ENCODE data around the gene WDFY4. TPM values are rescaled to one million over a fixed set of nuclear protein-coding genes. Genes with fewer than 3 reads are reported as not detected.

WDFY4 gene
- polyA plus RNA-seq, 6 donors from 2014 or later, result 46.5 to 98.0 (median 80.0) TPM

DNA sequence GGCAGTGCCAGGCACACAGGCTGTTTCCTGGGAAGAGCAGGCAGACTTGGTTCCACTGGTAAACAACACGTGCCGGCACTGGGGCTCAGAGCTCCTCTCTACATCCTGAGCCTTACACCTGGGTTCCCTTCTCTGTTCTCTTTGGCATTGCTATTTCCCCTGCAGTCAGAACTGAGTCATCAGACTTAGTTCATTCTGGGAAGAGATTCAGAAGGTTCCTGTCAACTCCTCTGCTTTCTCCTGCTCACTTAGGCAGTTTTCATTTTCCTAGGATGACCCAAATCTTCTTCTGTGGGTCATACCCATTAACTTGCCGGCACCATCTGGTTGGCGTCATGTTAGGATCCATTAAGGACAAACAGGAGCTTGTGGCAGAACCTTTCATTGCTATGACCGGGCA is 288.4 kb downstream of the WDFY4 start:
- peak overlapping the region in 2 of 6 donors; percentile 4 to 6 for H3K27ac Mint-ChIP-seq

DNA sequence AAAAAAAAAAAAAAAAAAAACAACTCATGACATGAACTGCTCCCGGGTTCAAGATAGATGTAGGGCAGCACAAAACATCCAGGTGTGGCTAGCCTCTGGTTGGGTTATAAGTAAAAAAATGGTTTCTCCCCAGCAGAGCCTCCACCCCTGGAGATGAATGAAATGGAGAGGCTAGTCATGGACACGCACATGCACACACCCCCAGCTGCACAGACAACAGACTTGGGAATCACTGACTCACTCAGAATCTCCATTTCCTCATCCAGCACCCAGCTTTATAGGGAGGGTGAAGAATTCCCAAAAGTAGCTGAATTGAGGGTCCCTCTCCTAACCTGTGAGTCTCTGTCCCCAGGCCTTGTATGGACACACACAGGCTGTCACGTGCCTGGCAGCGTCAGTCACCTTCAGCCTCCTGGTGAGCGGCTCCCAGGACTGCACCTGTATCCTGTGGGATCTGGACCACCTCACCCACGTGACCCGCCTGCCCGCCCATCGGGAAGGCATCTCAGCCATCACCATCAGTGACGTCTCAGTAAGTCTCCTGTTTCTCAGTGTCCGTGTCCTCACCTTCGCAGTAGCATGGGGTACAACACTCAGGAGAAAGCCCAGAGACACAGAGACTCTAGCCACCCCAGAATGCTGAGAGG is 290.0 kb downstream of the WDFY4 start:
- no peak overlapping the region for H3K27ac Mint-ChIP-seq
- ATAC-seq (ENCODE audit: low read depth in 2 of 2), result no peak
- no peak for DNase-seq
- H3K27me3 Mint-ChIP-seq, result no peaks in the 10 kb centered on the region
- H3K9me3 Mint-ChIP-seq, result no peaks in the 10 kb centered on the region
- peaks cover 0 to 9% (median 0%) of the 10 kb centered on the region in 3 donors for H3K4me1 Mint-ChIP-seq
- H3K4me3 Mint-ChIP-seq, result no peak overlapping the region
- H3K36me3 Mint-ChIP-seq, result peaks cover 19 to 62% of the 10 kb centered on the region in 2 donors

More for the DNA sequence above, 288.4 kb downstream of the WDFY4 start:
- Mint-ChIP-seq H3K36me3 (peaks cover 13 to 54% of the 10 kb centered on the region in 2 donors), H3K4me3 (peak overlapping the region in 1 of 8 donors; percentile 58), H3K27me3 (no peaks in the 10 kb centered on the region), H3K9me3 (no peaks in the 10 kb centered on the region), H3K4me1 (peaks cover 0 to 4% (median 0%) of the 10 kb centered on the region in 3 donors)
- DNase-seq, result no peak
- ATAC-seq (ENCODE audit: low read depth in 2 of 2), result no peak

DNA sequence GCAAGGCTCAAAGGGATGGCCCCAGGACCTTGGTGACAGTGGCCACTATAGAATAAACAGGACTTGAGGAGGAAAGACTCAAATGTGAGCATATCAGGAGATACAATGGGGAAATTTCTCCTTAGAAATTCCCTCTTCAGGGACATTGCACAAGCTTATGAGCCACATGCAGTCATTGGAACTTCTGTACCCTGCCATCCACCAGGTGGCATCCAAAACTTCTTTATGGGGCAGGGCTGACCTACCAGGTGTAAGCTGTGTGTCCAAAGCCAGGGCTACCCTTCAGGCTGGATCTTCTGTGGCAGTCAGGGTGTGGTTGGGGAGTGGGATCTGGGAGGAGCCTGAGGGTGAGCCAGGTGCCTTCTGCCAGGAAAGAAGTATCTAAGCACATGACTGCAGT is 291.5 kb downstream of the WDFY4 start:
- ATAC-seq (ENCODE audit: low read depth in 2 of 2) (no peak), DNase-seq (no peak)
- no peaks in the 10 kb centered on the region for H3K27me3 Mint-ChIP-seq
- H3K9me3 Mint-ChIP-seq, result no peaks in the 10 kb centered on the region
- peaks cover 0 to 9% (median 0%) of the 10 kb centered on the region in 3 donors for H3K4me1 Mint-ChIP-seq
- peak overlapping the region in 2 of 6 donors; percentile 28 to 78 for H3K27ac Mint-ChIP-seq
- H3K36me3 Mint-ChIP-seq, result peaks cover 19 to 56% of the 10 kb centered on the region in 2 donors
- peak overlapping the region in 2 of 8 donors; percentile 6 to 47 for H3K4me3 Mint-ChIP-seq

DNA sequence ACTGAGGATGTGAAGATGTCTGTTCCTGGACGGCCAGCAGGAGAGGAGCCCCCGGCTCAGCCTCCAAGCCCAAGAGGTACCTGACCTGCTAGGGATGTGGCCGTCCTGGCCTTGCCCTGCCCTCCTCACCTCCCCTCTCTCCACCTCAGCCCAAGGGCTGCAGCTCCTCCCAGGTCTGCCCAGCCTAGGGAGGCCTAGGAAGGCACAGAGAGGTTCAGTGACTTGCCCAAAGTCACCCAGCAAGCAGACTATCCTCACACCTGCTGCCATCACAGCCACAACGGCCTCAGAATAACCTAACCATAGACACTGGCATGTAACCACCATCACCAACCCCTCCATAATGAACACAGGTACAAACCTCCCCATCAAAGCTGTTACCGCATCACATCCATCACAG is 293.6 kb downstream of the WDFY4 start:
- Mint-ChIP-seq H3K27me3 (no peaks in the 10 kb centered on the region), H3K27ac (peak overlapping the region in 4 of 6 donors; percentile 15 to 86 (median 65)), H3K9me3 (no peaks in the 10 kb centered on the region), H3K36me3 (peaks cover 15 to 45% of the 10 kb centered on the region in 2 donors), H3K4me1 (peaks cover 0 to 9% (median 0%) of the 10 kb centered on the region in 3 donors), H3K4me3 (peak overlapping the region in 1 of 8 donors; percentile 18)
- DNase-seq (no peak), ATAC-seq (ENCODE audit: low read depth in 2 of 2) (no peak)

DNA sequence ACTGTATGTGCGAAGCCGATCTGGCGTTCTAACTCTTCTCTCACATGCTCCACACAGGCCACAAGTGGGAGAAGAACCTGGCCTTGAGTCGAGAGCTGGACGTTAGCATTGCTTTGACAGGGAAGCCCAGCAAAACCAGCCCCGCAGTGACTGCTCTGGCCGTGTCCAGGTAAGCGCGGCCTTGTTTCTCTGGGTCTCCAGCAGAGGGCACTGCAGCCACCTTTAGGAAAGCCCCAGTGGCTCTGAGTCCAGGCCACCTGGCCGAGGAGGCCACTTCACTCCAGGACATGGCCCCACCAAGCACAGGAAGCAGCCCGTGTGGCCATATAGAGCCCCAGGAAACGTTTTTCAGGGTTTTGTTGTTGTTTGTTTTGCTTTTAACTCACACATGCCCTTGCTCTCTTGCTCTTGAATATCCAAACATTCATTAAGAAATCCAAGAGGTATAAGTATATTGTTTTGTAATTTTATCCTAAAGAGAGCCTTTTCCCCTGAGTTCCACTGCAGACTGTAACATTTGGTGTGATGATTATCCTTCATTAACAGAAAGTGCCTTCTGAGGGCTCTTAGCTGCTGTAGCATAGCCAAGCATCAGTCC is 296.7 kb downstream of the WDFY4 start:
- H3K4me3 Mint-ChIP-seq, result no peak overlapping the region
- H3K4me1 Mint-ChIP-seq, result peaks cover 0 to 16% (median 0%) of the 10 kb centered on the region in 3 donors
- peak overlapping the region in 1 of 6 donors; percentile 26 for H3K27ac Mint-ChIP-seq
- DNase-seq (peak; percentile 18), ATAC-seq (ENCODE audit: low read depth in 2 of 2) (peak; percentile 36 to 46)
- H3K9me3 Mint-ChIP-seq, result no peaks in the 10 kb centered on the region
- no peaks in the 10 kb centered on the region for H3K27me3 Mint-ChIP-seq
- peaks cover 24 to 53% of the 10 kb centered on the region in 2 donors for H3K36me3 Mint-ChIP-seq

DNA sequence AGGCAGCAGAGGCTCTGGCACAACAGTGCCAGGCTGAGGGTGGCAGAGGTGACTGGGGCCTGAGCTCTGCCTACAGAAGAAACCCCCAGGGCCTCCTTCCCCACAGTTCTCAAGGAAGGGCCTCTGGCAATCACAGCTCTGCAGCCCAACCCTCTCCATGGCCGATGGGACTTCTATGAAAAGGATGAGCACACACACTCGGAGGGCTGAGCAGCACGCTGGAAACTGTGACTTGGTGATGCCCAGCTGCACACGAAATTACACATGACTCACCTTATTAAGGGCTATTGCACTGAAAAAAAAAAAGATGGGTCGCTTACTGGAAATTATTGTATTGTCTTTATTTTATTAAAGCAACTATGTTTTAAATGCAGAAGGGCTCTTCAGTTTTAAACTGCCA is 297.9 kb downstream of the WDFY4 start:
- H3K9me3 Mint-ChIP-seq, result no peaks in the 10 kb centered on the region
- DNase-seq, result no peak
- H3K36me3 Mint-ChIP-seq, result peaks cover 20 to 42% of the 10 kb centered on the region in 2 donors
- H3K4me3 Mint-ChIP-seq, result no peak overlapping the region
- no peak for ATAC-seq (ENCODE audit: low read depth in 2 of 2)
- H3K27ac Mint-ChIP-seq, result peak overlapping the region in 3 of 6 donors; percentile 11 to 87 (median 37)
- no peaks in the 10 kb centered on the region for H3K27me3 Mint-ChIP-seq
- peaks cover 0 to 12% (median 0%) of the 10 kb centered on the region in 3 donors for H3K4me1 Mint-ChIP-seq

DNA sequence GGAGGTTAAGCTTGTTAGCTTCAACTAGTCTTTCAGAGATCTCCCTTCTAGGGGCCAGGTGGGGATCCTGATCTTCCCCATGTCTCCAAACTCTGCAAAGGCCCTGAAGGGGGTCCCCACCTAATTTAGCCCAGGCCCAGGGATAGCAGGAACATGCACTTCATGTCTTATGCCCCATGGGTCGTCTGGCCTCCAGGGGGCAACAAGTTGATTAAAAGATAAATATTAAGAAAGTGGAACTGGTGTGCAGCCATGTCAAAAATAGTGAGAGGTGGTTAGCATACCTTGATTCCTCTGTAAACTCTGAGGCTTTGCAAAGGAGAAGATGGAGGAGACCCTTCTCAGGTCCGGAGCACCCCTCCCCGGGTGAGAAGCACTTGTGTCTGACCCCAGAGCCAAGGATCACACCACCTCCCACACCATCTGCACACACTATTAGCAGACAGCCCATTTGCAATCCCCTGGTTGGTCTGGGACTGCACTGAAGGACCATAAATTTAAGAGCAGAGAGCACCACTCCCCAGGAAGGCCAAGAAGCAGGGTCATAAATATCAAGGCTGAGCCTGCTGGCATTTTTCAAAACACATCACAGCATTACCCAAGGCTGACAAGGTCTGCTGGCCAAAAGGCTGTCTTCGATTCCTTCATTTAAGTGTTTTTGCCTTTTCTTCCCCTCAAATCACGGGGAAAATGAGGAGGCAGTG is 299.1 kb downstream of the WDFY4 start:
- H3K9me3 Mint-ChIP-seq, result no peaks in the 10 kb centered on the region
- peak overlapping the region in 4 of 6 donors; percentile 42 to 91 (median 86) for H3K27ac Mint-ChIP-seq
- ATAC-seq (ENCODE audit: low read depth in 2 of 2) (no peak), DNase-seq (no peak)
- H3K36me3 Mint-ChIP-seq, result peaks cover 15 to 36% of the 10 kb centered on the region in 2 donors
- H3K27me3 Mint-ChIP-seq, result no peaks in the 10 kb centered on the region
- H3K4me1 Mint-ChIP-seq, result peaks cover 0 to 7% (median 0%) of the 10 kb centered on the region in 3 donors
- no peak overlapping the region for H3K4me3 Mint-ChIP-seq

DNA sequence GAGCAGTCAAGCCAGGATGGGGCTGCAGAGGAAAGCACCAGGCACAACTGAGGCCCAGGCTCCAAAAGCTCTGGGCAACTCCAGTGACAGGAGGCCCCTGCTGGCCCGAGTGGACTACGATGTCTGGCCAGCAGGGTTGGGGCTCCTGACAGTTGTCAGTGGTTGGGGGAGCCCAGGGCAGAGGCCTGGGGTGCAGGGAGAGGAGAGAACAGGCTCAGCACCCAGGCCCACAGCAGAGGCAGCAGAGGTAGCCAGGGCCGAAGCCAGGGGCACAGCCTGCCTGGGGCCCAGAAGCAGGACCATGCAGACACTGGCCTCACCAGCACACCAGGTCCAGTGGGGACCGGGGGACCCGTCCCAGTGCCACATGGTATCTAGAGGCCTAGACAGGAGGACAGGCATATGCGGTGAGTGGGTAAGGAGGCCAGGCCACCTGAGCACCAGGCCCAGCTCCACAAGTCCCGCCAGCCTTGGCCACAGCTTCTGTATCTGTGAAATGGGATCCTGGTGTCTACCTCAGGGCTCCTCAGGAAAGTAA is 301.0 kb downstream of the WDFY4 start:
- DNase-seq (no peak), ATAC-seq (ENCODE audit: low read depth in 2 of 2) (no peak)
- Mint-ChIP-seq H3K9me3 (no peaks in the 10 kb centered on the region), H3K36me3 (peaks cover 14 to 27% of the 10 kb centered on the region in 2 donors), H3K4me1 (peaks cover 0 to 7% (median 0%) of the 10 kb centered on the region in 3 donors), H3K27ac (peak overlapping the region in 1 of 6 donors; percentile 87), H3K27me3 (no peaks in the 10 kb centered on the region), H3K4me3 (peak overlapping the region in 1 of 8 donors; percentile 47)

DNA sequence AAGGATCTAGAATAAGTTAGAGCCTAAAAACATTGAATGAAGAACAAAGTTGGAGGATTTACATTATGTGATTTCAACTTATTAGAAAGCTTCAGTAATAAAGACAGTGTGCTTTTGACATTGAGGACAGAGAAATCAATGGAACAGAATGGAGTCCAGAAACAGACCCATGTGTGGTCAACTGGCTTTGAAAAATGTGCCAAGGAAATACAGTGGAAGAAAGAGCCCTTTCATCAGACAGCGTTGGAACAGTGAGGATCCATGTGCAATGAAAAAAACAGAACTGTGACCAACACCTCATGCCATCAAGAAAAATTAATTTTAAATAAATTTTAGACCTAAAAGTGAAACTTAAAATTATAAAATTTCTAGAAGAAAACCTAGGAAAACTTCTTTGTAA is 305.6 kb downstream of the WDFY4 start:
- H3K4me3 Mint-ChIP-seq, result no peak overlapping the region
- no peaks in the 10 kb centered on the region for H3K27me3 Mint-ChIP-seq
- no peaks in the 10 kb centered on the region for H3K9me3 Mint-ChIP-seq
- ATAC-seq (ENCODE audit: low read depth in 2 of 2), result no peak
- DNase-seq, result no peak
- H3K36me3 Mint-ChIP-seq, result peaks cover 0 to 1% of the 10 kb centered on the region in 2 donors
- no peaks in the 10 kb centered on the region for H3K4me1 Mint-ChIP-seq
- peak overlapping the region in 1 of 6 donors; percentile 35 for H3K27ac Mint-ChIP-seq

DNA sequence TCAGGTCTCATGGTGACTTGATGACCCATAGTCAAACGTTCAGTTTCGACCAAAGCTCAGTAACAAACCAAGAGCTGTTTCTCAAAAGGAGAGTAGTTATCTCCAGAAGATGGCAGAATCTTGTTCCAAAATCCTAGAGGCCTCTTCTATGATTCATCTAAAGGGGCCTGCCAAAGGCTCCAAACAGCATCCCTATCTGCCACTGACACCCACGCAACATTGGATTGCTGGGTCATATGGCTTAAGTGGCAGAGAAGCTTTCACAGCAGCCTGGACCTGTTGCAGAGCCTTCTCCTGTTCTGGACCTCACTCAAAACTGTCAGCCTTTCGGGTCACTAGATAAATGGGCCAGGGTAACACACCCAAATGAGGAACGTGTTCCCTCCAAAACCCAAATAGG is 309.0 kb downstream of the WDFY4 start:
- Mint-ChIP-seq H3K27ac (no peak overlapping the region), H3K27me3 (no peaks in the 10 kb centered on the region), H3K4me3 (no peak overlapping the region), H3K36me3 (no peaks in the 10 kb centered on the region), H3K4me1 (no peaks in the 10 kb centered on the region), H3K9me3 (no peaks in the 10 kb centered on the region)
- ATAC-seq (ENCODE audit: low read depth in 2 of 2) (no peak), DNase-seq (no peak)

DNA sequence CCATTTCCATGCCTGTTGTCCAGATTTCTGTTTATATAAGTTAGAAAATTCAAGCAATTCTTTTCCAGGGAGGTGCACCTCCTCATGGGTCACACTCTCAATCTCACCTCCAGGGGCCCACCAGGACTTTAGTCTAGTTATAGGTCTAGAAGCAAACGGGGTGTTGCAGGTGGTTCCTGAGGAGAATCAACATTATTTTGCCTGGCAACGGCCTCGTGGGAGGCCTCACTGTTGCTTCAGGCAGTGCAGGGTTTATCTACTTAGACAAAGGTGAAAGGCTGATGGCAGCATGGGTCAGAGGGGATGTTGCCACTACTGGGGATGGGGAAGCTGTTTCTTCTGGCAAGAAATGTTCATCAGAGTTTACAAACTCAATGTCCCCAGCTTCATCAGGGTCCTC is 311.7 kb downstream of the WDFY4 start:
- Mint-ChIP-seq H3K4me3 (peak overlapping the region in 1 of 8 donors; percentile 42), H3K27ac (no peak overlapping the region), H3K27me3 (peaks cover 0 to 6% (median 4%) of the 10 kb centered on the region in 3 donors), H3K9me3 (no peaks in the 10 kb centered on the region), H3K36me3 (no peaks in the 10 kb centered on the region), H3K4me1 (peaks cover 0 to 3% (median 0%) of the 10 kb centered on the region in 3 donors)
- no peak for DNase-seq
- no peak for ATAC-seq (ENCODE audit: low read depth in 2 of 2)

DNA sequence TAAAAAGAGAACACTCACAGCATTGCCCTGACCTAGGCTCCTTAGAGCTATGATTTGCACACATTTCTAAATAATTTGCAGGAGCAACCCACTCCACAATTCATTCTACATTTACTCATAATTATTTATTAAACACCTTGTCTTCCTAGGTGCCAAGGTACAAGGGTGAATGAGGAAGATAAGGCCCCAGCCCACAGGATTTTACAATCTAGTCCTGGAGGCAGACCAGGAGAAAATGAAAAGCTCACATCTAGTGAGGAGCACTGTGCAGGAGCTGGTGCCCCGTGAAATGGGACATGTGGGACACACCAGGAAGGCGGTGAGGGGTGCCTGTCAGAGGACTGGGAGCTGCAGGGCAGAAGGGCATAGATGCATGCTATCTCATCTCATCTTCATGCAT is 314.7 kb downstream of the WDFY4 start:
- Mint-ChIP-seq H3K27me3 (peaks cover 0 to 9% (median 5%) of the 10 kb centered on the region in 3 donors), H3K4me1 (peaks cover 0 to 3% (median 0%) of the 10 kb centered on the region in 3 donors), H3K9me3 (peaks cover 0 to 3% (median 0%) of the 10 kb centered on the region in 7 donors), H3K4me3 (no peak overlapping the region), H3K27ac (no peak overlapping the region), H3K36me3 (no peaks in the 10 kb centered on the region)
- DNase-seq, result no peak
- no peak for ATAC-seq (ENCODE audit: low read depth in 2 of 2)
